Tibial artery (tissue), 4 donors: ENCODE results near the gene KLHL22.

Experiments
- DNase-seq, 2 donors: peaks; one replicate each; pipeline ENCODE4 v3.0.0-alpha.2; 2019
- H3K27ac ChIP-seq, 2 donors: fragments of 200-600 bp; sonication (generic) in 1 of 2; 1 replicate in 1 of 2; 2 replicates in 1 of 2; pipeline ENCODE4 v1.5.1; 2018 to 2019; ENCODE audit warnings: mild to moderate bottlenecking in 1 of 2
- H3K27me3 ChIP-seq, 2 donors: fragments of 200-600 bp; sonication (generic) in 1 of 2; one replicate each; pipeline versions ENCODE4 v1.5.1 to v1.6.0; 2016 to 2019
- H3K36me3 ChIP-seq, 3 donors: fragments of 200-600 bp; sonication (generic) in 2 of 3; one replicate each; pipeline ENCODE4 v1.5.1; 2016 to 2019; ENCODE audit warnings: mild to moderate bottlenecking in 2 of 3
- H3K4me1 ChIP-seq, 4 donors: fragments of 200-600 bp; sonication (generic) in 2 of 4; 1 replicate in 3 of 4; 2 replicates in 1 of 4; pipeline ENCODE4 v1.5.1; 2016 to 2019
- H3K4me3 ChIP-seq, 2 donors: fragments of 200-600 bp; sonication (generic) in 1 of 2; 1 replicate in 1 of 2; 2 replicates in 1 of 2; pipeline ENCODE4 v1.5.1; 2018 to 2019; ENCODE audit warnings: mild to moderate bottlenecking in 2 of 2
- H3K9me3 ChIP-seq, 3 donors: fragments of 200-600 bp; sonication (generic) in 1 of 3; one replicate each; pipeline ENCODE4 v1.5.1; 2016 to 2019
- CTCF ChIP-seq, 2 experiments: fragments of 200-600 bp in 1 of 2; fragments of 450-650 bp in 1 of 2; IDR thresholded peaks; one replicate each; pipeline ENCODE4 v1.5.1; 2017 to 2019; ENCODE audit warnings: antibody characterized with exemption in 2 of 2, mild to moderate bottlenecking in 1 of 2, moderate library complexity in 1 of 2
- intact Hi-C: fragments of 100-400 bp; cut with DNase I; formaldehyde crosslinking; loops from one replicate; pipeline ENCODE4 v1.15.0; 2023; ENCODE audit warnings: low total_unique reads

KLHL22 gene

GRCh38 chr22:20403779-20404140 lies 91.8 kb downstream of the KLHL22 start:
- H3K9me3 ChIP-seq: no peaks in the 10 kb centered on the region
- no peaks in the 10 kb centered on the region for H3K4me1 ChIP-seq
- H3K4me3 ChIP-seq: no peak overlapping the region
- no peaks in the 10 kb centered on the region for H3K27me3 ChIP-seq
- no peak overlapping the region for H3K27ac ChIP-seq
- peaks cover 18 to 52% (median 39%) of the 10 kb centered on the region in 3 donors for H3K36me3 ChIP-seq
- intact Hi-C loops: no loop called here
- DNase-seq: peak in 1 of 2 donors; percentile 40
- TF ChIP-seq CTCF (IDR thresholded peaks at IDR 0.05): no peak

GRCh38 chr22:20402960-20403778 lies 92.4 kb downstream of the KLHL22 start:
- no peak for TF ChIP-seq CTCF (IDR thresholded peaks at IDR 0.05)
- peaks cover 18 to 52% (median 39%) of the 10 kb centered on the region in 3 donors for H3K36me3 ChIP-seq

GRCh38 chr22:20401376-20402014 lies 94.1 kb downstream of the KLHL22 start:
- intact Hi-C loops: no loop called here
- Histone ChIP-seq H3K4me1 (peaks cover 0 to 3% (median 0%) of the 10 kb centered on the region in 4 donors), H3K27me3 (no peaks in the 10 kb centered on the region), H3K9me3 (no peaks in the 10 kb centered on the region), H3K36me3 (peaks cover 12 to 37% (median 30%) of the 10 kb centered on the region in 3 donors), H3K27ac (no peak overlapping the region), H3K4me3 (no peak overlapping the region)
- no peak for TF ChIP-seq CTCF (IDR thresholded peaks at IDR 0.05)
- DNase-seq: peak in 1 of 2 donors; percentile 43

More at GRCh38 chr22:20402960-20403778, 92.4 kb downstream of the KLHL22 start:
- Histone ChIP-seq H3K9me3 (no peaks in the 10 kb centered on the region), H3K4me3 (no peak overlapping the region), H3K27ac (no peak overlapping the region), H3K27me3 (no peaks in the 10 kb centered on the region), H3K4me1 (no peaks in the 10 kb centered on the region)
- peak in 1 of 2 donors; percentile 38 for DNase-seq
- intact Hi-C loops: no loop called here

GRCh38 chr22:20400606-20401375 lies 94.8 kb downstream of the KLHL22 start:
- H3K27me3 ChIP-seq: no peaks in the 10 kb centered on the region
- no peaks in the 10 kb centered on the region for H3K9me3 ChIP-seq
- H3K4me3 ChIP-seq: no peak overlapping the region
- DNase-seq: peak in 1 of 2 donors; percentile 48
- peaks cover 0 to 7% (median under 1%) of the 10 kb centered on the region in 4 donors for H3K4me1 ChIP-seq
- H3K36me3 ChIP-seq: peaks cover 5 to 30% (median 23%) of the 10 kb centered on the region in 3 donors
- no peak overlapping the region for H3K27ac ChIP-seq
- intact Hi-C loops: no loop called here
- no peak for TF ChIP-seq CTCF (IDR thresholded peaks at IDR 0.05)

- peaks cover 0 to 22% (median 16%) of the 10 kb centered on the region in 3 donors for H3K36me3 ChIP-seq
- H3K27ac ChIP-seq: no peak overlapping the region
- TF ChIP-seq CTCF (IDR thresholded peaks at IDR 0.05): no peak
- intact Hi-C loops: no loop called here
- H3K9me3 ChIP-seq: no peaks in the 10 kb centered on the region
- peak in 1 of 2 donors; percentile 34 for DNase-seq
- H3K4me1 ChIP-seq: peaks cover 0 to 14% (median 6%) of the 10 kb centered on the region in 4 donors
- H3K27me3 ChIP-seq: no peaks in the 10 kb centered on the region
- H3K4me3 ChIP-seq: no peak overlapping the region
Observed at GRCh38 chr22:20399866-20400605, 95.6 kb downstream of the KLHL22 start.
